Osteoblast (primary cell): ENCODE results near the gene DECR2. TPM values are rescaled to one million over a fixed set of nuclear protein-coding genes. Genes with fewer than 3 reads are reported as not detected.

ENCODE experiments used
- DNase-seq: peaks from one replicate; pipeline ENCODE4 v3.0.0; 2011; ENCODE audit warnings: low spot score, mixed read lengths; ENCODE audit not compliant: insufficient read length; ENCODE audit errors: missing footprints
- H2AFZ ChIP-seq: 2 replicates; pipeline ENCODE4 v1.6.0; 2011; ENCODE audit warnings: mild to moderate bottlenecking, low read length
- H3K27ac ChIP-seq: 2 replicates; pipeline ENCODE4 v1.5.1; 2011; ENCODE audit warnings: mild to moderate bottlenecking, low read depth, low read length, moderate library complexity
- H3K27me3 ChIP-seq: 2 replicates; pipeline ENCODE4 v1.6.0; 2012; ENCODE audit warnings: mild to moderate bottlenecking, control low read depth, inconsistent platforms, low read length, moderate library complexity; ENCODE audit not compliant: insufficient read depth
- H3K36me3 ChIP-seq: 2 replicates; pipeline ENCODE4 v1.5.1; 2011; ENCODE audit warnings: mild to moderate bottlenecking, low read length, control low read depth, moderate library complexity; ENCODE audit not compliant: insufficient read depth
- H3K4me1 ChIP-seq: 2 replicates; pipeline ENCODE4 v1.5.1; 2011; ENCODE audit warnings: mild to moderate bottlenecking, low read length, control low read depth, moderate library complexity; ENCODE audit not compliant: insufficient read depth
- H3K4me2 ChIP-seq: 2 replicates; pipeline ENCODE4 v1.6.0; 2011; ENCODE audit warnings: mild to moderate bottlenecking, low read length; ENCODE audit not compliant: insufficient read depth
- H3K4me3 ChIP-seq: fragments of 200-600 bp; sonication (generic); 3 replicates; pipeline ENCODE4 v1.5.1; 2012; ENCODE audit warnings: mild to moderate bottlenecking, low read length, inconsistent platforms; ENCODE audit not compliant: insufficient read depth
- H3K79me2 ChIP-seq: 2 replicates; pipeline ENCODE4 v1.6.0; 2012; ENCODE audit warnings: mild to moderate bottlenecking, low read length, control low read depth, inconsistent platforms; ENCODE audit not compliant: insufficient read depth
- H3K9me3 ChIP-seq: 2 replicates; pipeline ENCODE4 v1.5.1; 2011; ENCODE audit warnings: low read depth, low read length, control low read depth
- H4K20me1 ChIP-seq: 2 replicates; pipeline ENCODE4 v1.6.0; 2012; ENCODE audit warnings: mild to moderate bottlenecking, low read length, control low read depth; ENCODE audit not compliant: insufficient read depth
- total RNA-seq: library from RNA; depleted of rRNA; stranded (reverse); fragments of >200 nt; gene quantifications from 2 replicates; pipeline ENCODE4 v1.2.3, GENCODE V29; 2012
- TF ChIP-seq, protein P1 (sequence below): IDR thresholded peaks from 2 replicates; pipeline ENCODE4 v1.5.1; 2011; ENCODE audit warnings: mild to moderate bottlenecking, low read depth, low read length, moderate library complexity; ENCODE audit errors: extremely low read depth

DECR2 gene
- total RNA-seq, 1 donor: 18.1 TPM

DNA sequence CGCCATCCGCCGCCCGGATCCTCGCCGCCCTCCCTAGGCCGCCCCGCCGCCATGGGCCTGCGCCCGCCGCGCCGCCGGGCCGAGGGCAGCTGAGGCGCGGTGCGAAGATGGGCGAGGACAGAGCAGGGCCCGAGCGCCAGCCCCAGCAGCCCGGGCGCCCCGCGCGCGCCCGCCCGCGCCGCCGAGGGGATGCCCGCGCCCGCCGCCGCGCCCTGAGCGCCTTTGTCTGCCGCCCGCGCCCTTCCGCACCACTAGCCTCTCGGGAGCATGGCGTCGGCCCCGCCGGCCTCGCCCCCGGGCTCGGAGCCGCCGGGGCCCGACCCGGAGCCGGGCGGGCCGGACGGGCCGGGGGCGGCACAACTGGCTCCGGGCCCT is 24.0 kb downstream of the DECR2 start:
- H3K9me3 ChIP-seq: no peaks in the 10 kb centered on the region
- peak overlapping the region; percentile 84 for H3K4me2 ChIP-seq
- H3K36me3 ChIP-seq: no peaks in the 10 kb centered on the region
- H2AFZ ChIP-seq: no peak overlapping the region
- H3K27ac ChIP-seq: peak overlapping the region; percentile 91
- TF ChIP-seq, protein P1, sequence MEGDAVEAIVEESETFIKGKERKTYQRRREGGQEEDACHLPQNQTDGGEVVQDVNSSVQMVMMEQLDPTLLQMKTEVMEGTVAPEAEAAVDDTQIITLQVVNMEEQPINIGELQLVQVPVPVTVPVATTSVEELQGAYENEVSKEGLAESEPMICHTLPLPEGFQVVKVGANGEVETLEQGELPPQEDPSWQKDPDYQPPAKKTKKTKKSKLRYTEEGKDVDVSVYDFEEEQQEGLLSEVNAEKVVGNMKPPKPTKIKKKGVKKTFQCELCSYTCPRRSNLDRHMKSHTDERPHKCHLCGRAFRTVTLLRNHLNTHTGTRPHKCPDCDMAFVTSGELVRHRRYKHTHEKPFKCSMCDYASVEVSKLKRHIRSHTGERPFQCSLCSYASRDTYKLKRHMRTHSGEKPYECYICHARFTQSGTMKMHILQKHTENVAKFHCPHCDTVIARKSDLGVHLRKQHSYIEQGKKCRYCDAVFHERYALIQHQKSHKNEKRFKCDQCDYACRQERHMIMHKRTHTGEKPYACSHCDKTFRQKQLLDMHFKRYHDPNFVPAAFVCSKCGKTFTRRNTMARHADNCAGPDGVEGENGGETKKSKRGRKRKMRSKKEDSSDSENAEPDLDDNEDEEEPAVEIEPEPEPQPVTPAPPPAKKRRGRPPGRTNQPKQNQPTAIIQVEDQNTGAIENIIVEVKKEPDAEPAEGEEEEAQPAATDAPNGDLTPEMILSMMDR: no peak
- H3K4me3 ChIP-seq: peak overlapping the region; percentile 86
- no peaks in the 10 kb centered on the region for H3K27me3 ChIP-seq
- H3K79me2 ChIP-seq: peaks cover 43% of the 10 kb centered on the region
- H3K4me1 ChIP-seq: peaks cover 30% of the 10 kb centered on the region
- DNase-seq: no peak
- H4K20me1 ChIP-seq: peaks cover 27% of the 10 kb centered on the region

- TF ChIP-seq, protein P1: no peak
- Histone ChIP-seq H3K27ac (peak overlapping the region; percentile 37), H3K4me3 (peak overlapping the region; percentile 86), H3K4me1 (peaks cover 30% of the 10 kb centered on the region), H3K27me3 (no peaks in the 10 kb centered on the region), H3K36me3 (no peaks in the 10 kb centered on the region), H3K9me3 (no peaks in the 10 kb centered on the region), H3K79me2 (peaks cover 49% of the 10 kb centered on the region), H4K20me1 (peaks cover 27% of the 10 kb centered on the region), H2AFZ (no peak overlapping the region), H3K4me2 (peak overlapping the region; percentile 91)
- DNase-seq: peak; percentile 90
These were observed 24.6 kb downstream of the DECR2 start for GRCh38 chr16:426115-426905.

GRCh38 chr16:426906-427249 is 25.2 kb downstream of the DECR2 start:
- Histone ChIP-seq H3K36me3 (no peaks in the 10 kb centered on the region), H3K27me3 (no peaks in the 10 kb centered on the region), H3K79me2 (peaks cover 51% of the 10 kb centered on the region), H3K27ac (peak overlapping the region; percentile 37), H4K20me1 (peaks cover 27% of the 10 kb centered on the region), H3K4me2 (peak overlapping the region; percentile 91), H3K9me3 (no peaks in the 10 kb centered on the region), H3K4me3 (peak overlapping the region; percentile 86), H2AFZ (no peak overlapping the region), H3K4me1 (peaks cover 30% of the 10 kb centered on the region)
- DNase-seq: no peak
- TF ChIP-seq, protein P1: no peak

- no peaks in the 10 kb centered on the region for H3K9me3 ChIP-seq
- no peak overlapping the region for H2AFZ ChIP-seq
- H3K4me1 ChIP-seq: peaks cover 30% of the 10 kb centered on the region
- TF ChIP-seq, protein P1: no peak
- peak overlapping the region; percentile 91 for H3K4me2 ChIP-seq
- H3K79me2 ChIP-seq: peaks cover 51% of the 10 kb centered on the region
- no peaks in the 10 kb centered on the region for H3K27me3 ChIP-seq
- no peaks in the 10 kb centered on the region for H3K36me3 ChIP-seq
- peaks cover 27% of the 10 kb centered on the region for H4K20me1 ChIP-seq
- DNase-seq: peak; percentile 62
- H3K4me3 ChIP-seq: peak overlapping the region; percentile 86
- H3K27ac ChIP-seq: no peak overlapping the region
These were observed 25.6 kb downstream of the DECR2 start for GRCh38 chr16:427250-427649.
